DMS153 treated with DMSO at 0.1 percent for 48 hours (cell line): ENCODE data around the gene PBX2.
A peak's percentile ranks its signal among the peaks of the same experiment; 100 is the strongest.
"Not testable (repeated sequence)": the region's sequence is repeated elsewhere in the genome, so short reads cannot be mapped to it uniquely, and the experiment has no call there.

Experiments used
- DNase-seq: peaks from one replicate; lab custom pipeline; 2025; ENCODE audit not compliant: unreplicated experiment; lab: John Stamatoyannopoulos, UW

Gene PBX2

GRCh38 chr6:32187725-32188380, 2.1 kb downstream of the PBX2 start:
- not testable (repeated sequence) for DNase-seq

- DNase-seq = no peak
Measured at GRCh38 chr6:32187009-32187709, 2.8 kb downstream of the PBX2 start.

- DNase-seq = not testable (repeated sequence)
Measured at GRCh38 chr6:32186151-32186840, 3.7 kb downstream of the PBX2 start.

GRCh38 chr6:32185681-32186131, 4.3 kb downstream of the PBX2 start:
- DNase-seq = not testable (repeated sequence)

- no peak for DNase-seq
Measured at GRCh38 chr6:32184084-32184640, 5.8 kb downstream of the PBX2 start, which contains the start of gene AGER. Gene AGER, minus strand, starts transcription at chr6:32184253. Its CDS starts 31 bp downstream, at chr6:32184222.

GRCh38 chr6:32183483-32184083, 6.4 kb downstream of the PBX2 start:
- no peak for DNase-seq

GRCh38 chr6:32183030-32183429, 7.0 kb downstream of the PBX2 start:
- DNase-seq = no peak

- no peak for DNase-seq
Measured at GRCh38 chr6:32182555-32182981, 7.4 kb downstream of the PBX2 start.

GRCh38 chr6:32181915-32182529, 8.0 kb downstream of the PBX2 start:
- no peak for DNase-seq

- no peak for DNase-seq
Measured at GRCh38 chr6:32181148-32181702, 8.8 kb downstream of the PBX2 start.

GRCh38 chr6:32179766-32180405, 10.1 kb downstream of the PBX2 start:
- no peak for DNase-seq

GRCh38 chr6:32178547-32179440, 11.2 kb downstream of the PBX2 start:
- no peak for DNase-seq

- DNase-seq = peak; percentile 99
Measured at GRCh38 chr6:32177788-32178546, 12.0 kb downstream of the PBX2 start, which contains the start of gene RNF5. Gene RNF5, plus strand, starts transcription at chr6:32178405. Its CDS starts 107 bp downstream, at chr6:32178512.

GRCh38 chr6:32177183-32177787, 12.7 kb downstream of the PBX2 start:
- DNase-seq = peak; percentile 63

- DNase-seq = no peak
Measured at GRCh38 chr6:32176476-32177182, 13.4 kb downstream of the PBX2 start.

GRCh38 chr6:32175711-32176475, 14.1 kb downstream of the PBX2 start, which contains the start of gene AGPAT1:
Gene AGPAT1, minus strand, starts transcription at chr6:32176084. Its CDS starts 4,588 bp downstream, at chr6:32171496.
- peak; percentile 84 for DNase-seq
